ENCODE results near the gene GTPBP2.

GTPBP2 gene

GRCh38 chr6:43629104-43629504, at the start of gene GTPBP2:
Gene GTPBP2 (minus strand): TSS chr6:43629264. CDS start chr6:43629162, 102 bp downstream.
- peak within 1 kb of the TSS; percentile 99 for H3K4me3 ChIP-seq (ENCODE audit: low read depth, low read length)
- TF ChIP-seq, protein P1, sequence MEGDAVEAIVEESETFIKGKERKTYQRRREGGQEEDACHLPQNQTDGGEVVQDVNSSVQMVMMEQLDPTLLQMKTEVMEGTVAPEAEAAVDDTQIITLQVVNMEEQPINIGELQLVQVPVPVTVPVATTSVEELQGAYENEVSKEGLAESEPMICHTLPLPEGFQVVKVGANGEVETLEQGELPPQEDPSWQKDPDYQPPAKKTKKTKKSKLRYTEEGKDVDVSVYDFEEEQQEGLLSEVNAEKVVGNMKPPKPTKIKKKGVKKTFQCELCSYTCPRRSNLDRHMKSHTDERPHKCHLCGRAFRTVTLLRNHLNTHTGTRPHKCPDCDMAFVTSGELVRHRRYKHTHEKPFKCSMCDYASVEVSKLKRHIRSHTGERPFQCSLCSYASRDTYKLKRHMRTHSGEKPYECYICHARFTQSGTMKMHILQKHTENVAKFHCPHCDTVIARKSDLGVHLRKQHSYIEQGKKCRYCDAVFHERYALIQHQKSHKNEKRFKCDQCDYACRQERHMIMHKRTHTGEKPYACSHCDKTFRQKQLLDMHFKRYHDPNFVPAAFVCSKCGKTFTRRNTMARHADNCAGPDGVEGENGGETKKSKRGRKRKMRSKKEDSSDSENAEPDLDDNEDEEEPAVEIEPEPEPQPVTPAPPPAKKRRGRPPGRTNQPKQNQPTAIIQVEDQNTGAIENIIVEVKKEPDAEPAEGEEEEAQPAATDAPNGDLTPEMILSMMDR (IDR thresholded peaks at IDR 0.05; ENCODE audit: low read depth, low read length): no peak

DNA sequence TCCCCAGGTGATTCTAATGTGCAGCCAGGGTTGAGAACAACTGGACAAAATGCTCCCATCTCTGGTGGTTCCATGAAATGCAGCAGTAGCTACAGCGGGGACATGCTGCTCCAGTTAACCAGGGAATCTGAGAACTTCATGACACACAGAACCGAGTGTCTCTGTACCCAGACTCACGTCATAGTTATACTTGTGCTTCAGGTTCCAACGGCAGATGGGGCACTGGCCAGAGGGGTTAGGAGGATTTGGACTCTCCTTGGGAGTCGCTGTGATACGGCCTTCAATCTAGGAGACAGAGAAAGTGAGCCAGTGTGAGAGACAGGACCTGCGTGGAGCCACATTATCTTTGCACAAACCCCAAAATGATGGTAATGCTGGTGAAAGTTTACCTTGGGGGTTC, 49.3 kb upstream of the GTPBP2 start:
- no peak overlapping the region for H3K4me3 ChIP-seq (ENCODE audit: low read depth, low read length)
- TF ChIP-seq, protein P1 (IDR thresholded peaks at IDR 0.05; ENCODE audit: low read depth, low read length): no peak

DNA sequence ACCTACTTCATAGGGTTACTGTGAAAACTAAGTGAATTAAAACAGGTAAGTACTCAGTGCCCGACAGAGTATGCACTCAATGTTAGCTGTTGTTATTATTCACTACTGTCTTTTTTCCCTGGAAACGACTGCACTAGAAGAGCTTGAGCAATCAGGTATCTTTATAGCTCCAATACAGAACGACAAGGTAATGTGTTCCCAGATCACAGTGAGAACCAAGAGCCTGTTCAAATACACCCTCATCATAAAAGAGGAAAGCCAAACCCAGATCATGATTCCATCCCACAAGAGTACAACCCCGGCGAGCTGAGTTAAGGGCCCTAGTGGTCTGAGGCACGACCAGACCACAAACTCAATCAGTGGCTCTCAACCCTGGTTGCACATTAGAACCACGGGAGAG, 48.7 kb upstream of the GTPBP2 start:
- TF ChIP-seq, protein P1 (IDR thresholded peaks at IDR 0.05; ENCODE audit: low read depth, low read length): no peak
- no peak overlapping the region for H3K4me3 ChIP-seq (ENCODE audit: low read depth, low read length)

DNA sequence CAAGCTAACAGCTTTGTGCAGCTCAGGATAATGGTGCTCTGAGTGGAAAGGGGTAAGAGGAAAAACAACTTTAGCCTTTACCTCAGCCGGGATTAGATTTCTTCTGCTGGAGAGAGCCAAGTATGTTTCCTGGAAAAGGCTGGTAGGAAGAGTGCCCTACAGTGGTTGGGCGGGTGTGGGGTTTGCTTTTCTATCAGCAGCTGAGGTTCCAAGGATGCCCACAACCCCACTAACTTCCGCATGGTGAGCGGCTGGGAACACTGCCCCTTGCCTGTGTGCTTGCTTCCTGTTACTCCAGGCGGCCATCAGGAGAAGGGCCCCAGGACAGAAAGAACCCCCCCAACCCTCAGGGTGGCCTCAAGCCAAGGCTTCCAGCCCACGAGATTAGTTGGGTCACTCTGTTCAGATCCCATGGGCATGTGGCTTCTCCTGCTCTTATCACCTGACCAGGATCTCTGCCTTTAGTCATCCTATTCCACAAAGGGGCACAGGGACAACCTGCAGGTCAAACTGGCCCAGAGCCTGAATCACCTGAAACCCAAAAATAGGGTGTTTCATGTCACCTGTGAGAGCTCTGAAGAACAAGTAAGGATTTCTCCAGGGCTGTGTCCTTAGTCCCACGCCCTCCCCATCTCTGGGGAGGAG, 48.0 kb upstream of the GTPBP2 start:
- TF ChIP-seq, protein P1 (IDR thresholded peaks at IDR 0.05; ENCODE audit: low read depth, low read length): no peak
- H3K4me3 ChIP-seq (ENCODE audit: low read depth, low read length): no peak overlapping the region

DNA sequence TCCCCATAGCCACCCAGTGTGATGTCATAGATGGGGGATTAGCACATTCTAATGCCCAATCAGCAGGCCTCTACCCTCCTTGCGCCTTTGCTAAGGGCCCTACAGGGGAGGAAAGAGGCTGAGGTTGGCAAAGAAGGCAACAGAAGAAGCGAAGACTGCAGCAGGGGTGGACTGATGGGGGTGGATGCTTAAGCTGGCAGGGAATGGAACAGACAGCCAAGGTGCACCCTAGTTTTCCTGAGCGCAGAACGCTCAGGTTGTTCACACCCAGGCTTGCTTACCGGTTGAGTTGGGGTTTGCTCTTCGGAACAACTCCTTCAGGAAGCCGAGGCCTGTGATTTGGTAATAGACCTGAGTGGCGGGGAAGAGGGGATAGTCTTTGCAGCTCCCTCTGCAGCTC, 45.9 kb upstream of the GTPBP2 start:
- TF ChIP-seq, protein P1 (IDR thresholded peaks at IDR 0.05; ENCODE audit: low read depth, low read length): no peak
- H3K4me3 ChIP-seq (ENCODE audit: low read depth, low read length): no peak overlapping the region

DNA sequence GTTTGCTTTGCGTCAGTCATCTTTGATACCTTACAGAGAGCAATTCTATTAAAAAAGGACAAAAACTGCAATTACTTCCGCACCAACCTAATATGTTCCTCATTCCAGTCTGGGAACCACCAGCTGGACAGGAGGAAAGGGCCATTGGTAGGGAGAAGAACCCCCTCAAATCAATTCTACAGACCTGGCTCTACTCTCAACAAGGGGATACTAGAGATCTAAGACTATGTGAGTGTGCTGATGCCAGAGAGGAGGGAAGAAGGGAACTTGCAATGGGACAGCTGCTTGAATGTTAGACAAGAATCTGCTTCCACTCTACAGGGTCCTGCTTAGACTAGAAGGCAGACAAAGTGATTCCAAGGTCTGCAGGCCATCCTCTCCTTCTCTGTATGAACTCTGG, 45.2 kb upstream of the GTPBP2 start:
- no peak overlapping the region for H3K4me3 ChIP-seq (ENCODE audit: low read depth, low read length)
- TF ChIP-seq, protein P1 (IDR thresholded peaks at IDR 0.05; ENCODE audit: low read depth, low read length): no peak

- no peak overlapping the region for H3K4me3 ChIP-seq (ENCODE audit: low read depth, low read length)
- TF ChIP-seq, protein P1 (IDR thresholded peaks at IDR 0.05; ENCODE audit: low read depth, low read length): no peak
These were observed 44.5 kb upstream of the GTPBP2 start for GRCh38 chr6:43673444-43674084.
